K562 (cell line): ENCODE results near the gene FYB1. TPM values are rescaled to one million over a fixed set of nuclear protein-coding genes. Genes with fewer than 3 reads are reported as not detected.

Experiments
- ATF1 ChIP-seq, 2 experiments: fragments of 450-650 bp in 1 of 2; IDR thresholded peaks; 2 replicates each; pipeline ENCODE4 v1.6.1; 2016; ENCODE audit warnings: missing compliant biosample characterization in 1 of 2, missing genetic modification characterization in 1 of 2
- DIDO1 ChIP-seq: fragments of 450-650 bp; IDR thresholded peaks from 2 replicates; pipeline ENCODE4 v1.6.1; 2016; ENCODE audit warnings: low read depth, missing biosample characterization, missing genetic modification characterization
- ETV1 ChIP-seq: fragments of 450-650 bp; conservative IDR thresholded peaks from 2 replicates; pipeline ENCODE4 v1.6.1; 2016; ENCODE audit warnings: missing genetic modification characterization, control low read depth, low read depth, missing compliant biosample characterization
- FOXK1 ChIP-seq: sonication (generic); formaldehyde crosslinking; IDR thresholded peaks from 2 replicates; pipeline ENCODE4 v1.8.0; 2022; ENCODE audit warnings: missing genetic modification reagents, mild to moderate bottlenecking, borderline replicate concordance
- ILK ChIP-seq: fragments of 450-650 bp; IDR thresholded peaks from 2 replicates; pipeline ENCODE4 v1.6.1; 2016; ENCODE audit warnings: missing genetic modification characterization, low read depth, mild to moderate bottlenecking, missing compliant biosample characterization, moderate library complexity, borderline replicate concordance
- NR2C2 ChIP-seq, 2 experiments: fragments of 200-800 bp in 1 of 2; sonication (Bioruptor generic) in 1 of 2; sonication (generic) in 1 of 2; formaldehyde crosslinking in 1 of 2; IDR thresholded peaks; 2 replicates each; pipeline versions ENCODE4 v1.6.1 to v1.8.0; 2016 to 2022; ENCODE audit warnings: mild to moderate bottlenecking in 1 of 2, missing compliant biosample characterization in 1 of 2, missing genetic modification characterization in 1 of 2, missing genetic modification reagents in 1 of 2
- PCBP2 ChIP-seq: fragments of 200-400 bp; formaldehyde crosslinking; IDR thresholded peaks from 2 replicates; pipeline ENCODE4 v1.6.1; 2018; ENCODE audit warnings: low read length, low read depth, mild to moderate bottlenecking, moderate library complexity; ENCODE audit not compliant: poor library complexity, severe bottlenecking
- PHF20 ChIP-seq: fragments of 450-650 bp; IDR thresholded peaks from 2 replicates; pipeline ENCODE4 v1.6.1; 2018; ENCODE audit not compliant: partially characterized antibody
- PHF21A ChIP-seq: fragments of 450-650 bp; IDR thresholded peaks from 2 replicates; pipeline ENCODE4 v1.6.1; 2017; ENCODE audit warnings: low read depth, borderline replicate concordance
- ZC3H4 ChIP-seq: sonication (generic); formaldehyde crosslinking; IDR thresholded peaks from 2 replicates; pipeline ENCODE4 v1.9.0; 2021; ENCODE audit warnings: missing genetic modification reagents, borderline replicate concordance
- ZNF175 ChIP-seq: fragments of 200-800 bp; sonication (Bioruptor generic); IDR thresholded peaks from 2 replicates; pipeline ENCODE4 v1.6.1; 2016; ENCODE audit warnings: low read depth, mild to moderate bottlenecking, missing genetic modification characterization, missing compliant biosample characterization
- polyA plus RNA-seq, 8 experiments: library from polyadenylated mRNA; depleted of rRNA in 4 of 8; stranded (reverse) in 5 of 8; unstranded in 3 of 8; fragments of >200 nt; fragmentation: Nextera tagmentation in 2 of 8; fragmentation: Illumina TruSeq in 1 of 8; extraction: Ambion mirVana in 2 of 8; extraction: Trizol in 1 of 8; gene quantifications; 2 replicates each; pipeline versions ENCODE4 v1.2.1 to v1.2.3, GENCODE V29; 2011 to 2014; ENCODE audit warnings: inconsistent platforms in 1 of 8, missing spikeins in 1 of 8
- total RNA-seq, 7 experiments: library from RNA; depleted of rRNA in 6 of 7; stranded (reverse); fragments of >200 nt in 6 of 7; fragmentation: Illumina TruSeq in 2 of 7; extraction: Trizol in 2 of 7; gene quantifications; 2 replicates each; pipeline versions ENCODE4 v1.2.1 to v1.2.3, GENCODE V29; 2011 to 2021; ENCODE audit warnings: low replicate concordance in 1 of 7
- TF ChIP-seq, protein P1 (sequence below): fragments of 250-450 bp; sonication (Bioruptor Pico); IDR thresholded peaks from 2 replicates; pipeline ENCODE4 v1.4.0; 2020; ENCODE audit warnings: mild to moderate bottlenecking, moderate library complexity
- TF ChIP-seq, protein P2 (sequence below), 2 experiments: fragments of 450-650 bp in 1 of 2; sonication (generic) in 1 of 2; formaldehyde crosslinking in 1 of 2; IDR thresholded peaks; 2 replicates each; pipeline versions ENCODE4 v1.7.1 to v1.9.0; 2016 to 2022; ENCODE audit warnings: inconsistent platforms in 1 of 2, mild to moderate bottlenecking in 1 of 2, missing genetic modification reagents in 1 of 2

The FYB1 gene
- total and polyA plus RNA-seq, 9 of the 15 experiments (the other 6 are each of a cell fraction or from before 2014, with no cell fraction given) = 4.7 to 31.5 (median 9.7) TPM

DNA sequence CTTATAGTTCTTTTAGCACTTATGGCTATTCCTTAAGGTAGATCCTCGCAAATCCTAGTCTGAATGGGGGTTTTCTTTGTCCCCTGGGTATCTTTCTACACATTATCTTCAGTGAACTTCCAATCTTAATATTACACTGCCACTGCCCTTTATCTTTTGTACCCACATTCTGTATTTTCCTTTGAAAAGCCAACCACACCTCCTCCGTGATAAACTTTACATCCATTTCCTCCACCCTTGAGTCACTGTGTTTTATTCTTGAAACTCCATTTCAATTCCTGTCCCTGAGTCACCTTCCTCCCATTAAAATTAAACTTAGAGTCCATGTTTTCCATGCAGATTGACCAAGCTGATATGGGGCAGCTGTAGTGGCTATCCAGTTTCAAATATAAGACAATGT, 102.0 kb downstream of the FYB1 start (continued):
- no peak for TF ChIP-seq ZC3H4 (CRISPR knock-in tag)
- TF ChIP-seq, protein P1, sequence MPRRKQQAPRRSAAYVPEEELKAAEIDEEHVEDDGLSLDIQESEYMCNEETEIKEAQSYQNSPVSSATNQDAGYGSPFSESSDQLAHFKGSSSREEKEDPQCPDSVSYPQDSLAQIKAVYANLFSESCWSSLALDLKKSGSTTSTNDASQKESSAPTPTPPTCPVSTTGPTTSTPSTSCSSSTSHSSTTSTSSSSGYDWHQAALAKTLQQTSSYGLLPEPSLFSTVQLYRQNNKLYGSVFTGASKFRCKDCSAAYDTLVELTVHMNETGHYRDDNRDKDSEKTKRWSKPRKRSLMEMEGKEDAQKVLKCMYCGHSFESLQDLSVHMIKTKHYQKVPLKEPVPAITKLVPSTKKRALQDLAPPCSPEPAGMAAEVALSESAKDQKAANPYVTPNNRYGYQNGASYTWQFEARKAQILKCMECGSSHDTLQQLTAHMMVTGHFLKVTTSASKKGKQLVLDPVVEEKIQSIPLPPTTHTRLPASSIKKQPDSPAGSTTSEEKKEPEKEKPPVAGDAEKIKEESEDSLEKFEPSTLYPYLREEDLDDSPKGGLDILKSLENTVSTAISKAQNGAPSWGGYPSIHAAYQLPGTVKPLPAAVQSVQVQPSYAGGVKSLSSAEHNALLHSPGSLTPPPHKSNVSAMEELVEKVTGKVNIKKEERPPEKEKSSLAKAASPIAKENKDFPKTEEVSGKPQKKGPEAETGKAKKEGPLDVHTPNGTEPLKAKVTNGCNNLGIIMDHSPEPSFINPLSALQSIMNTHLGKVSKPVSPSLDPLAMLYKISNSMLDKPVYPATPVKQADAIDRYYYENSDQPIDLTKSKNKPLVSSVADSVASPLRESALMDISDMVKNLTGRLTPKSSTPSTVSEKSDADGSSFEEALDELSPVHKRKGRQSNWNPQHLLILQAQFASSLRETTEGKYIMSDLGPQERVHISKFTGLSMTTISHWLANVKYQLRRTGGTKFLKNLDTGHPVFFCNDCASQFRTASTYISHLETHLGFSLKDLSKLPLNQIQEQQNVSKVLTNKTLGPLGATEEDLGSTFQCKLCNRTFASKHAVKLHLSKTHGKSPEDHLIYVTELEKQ = no peak
- TF ChIP-seq ATF1 (CRISPR knock-in tag; IDR thresholded peaks at IDR 0.05) = no peak
- no peak for TF ChIP-seq ATF1 (tag; IDR thresholded peaks at IDR 0.05)
- TF ChIP-seq PHF20 = no peak
- TF ChIP-seq, protein P2, sequence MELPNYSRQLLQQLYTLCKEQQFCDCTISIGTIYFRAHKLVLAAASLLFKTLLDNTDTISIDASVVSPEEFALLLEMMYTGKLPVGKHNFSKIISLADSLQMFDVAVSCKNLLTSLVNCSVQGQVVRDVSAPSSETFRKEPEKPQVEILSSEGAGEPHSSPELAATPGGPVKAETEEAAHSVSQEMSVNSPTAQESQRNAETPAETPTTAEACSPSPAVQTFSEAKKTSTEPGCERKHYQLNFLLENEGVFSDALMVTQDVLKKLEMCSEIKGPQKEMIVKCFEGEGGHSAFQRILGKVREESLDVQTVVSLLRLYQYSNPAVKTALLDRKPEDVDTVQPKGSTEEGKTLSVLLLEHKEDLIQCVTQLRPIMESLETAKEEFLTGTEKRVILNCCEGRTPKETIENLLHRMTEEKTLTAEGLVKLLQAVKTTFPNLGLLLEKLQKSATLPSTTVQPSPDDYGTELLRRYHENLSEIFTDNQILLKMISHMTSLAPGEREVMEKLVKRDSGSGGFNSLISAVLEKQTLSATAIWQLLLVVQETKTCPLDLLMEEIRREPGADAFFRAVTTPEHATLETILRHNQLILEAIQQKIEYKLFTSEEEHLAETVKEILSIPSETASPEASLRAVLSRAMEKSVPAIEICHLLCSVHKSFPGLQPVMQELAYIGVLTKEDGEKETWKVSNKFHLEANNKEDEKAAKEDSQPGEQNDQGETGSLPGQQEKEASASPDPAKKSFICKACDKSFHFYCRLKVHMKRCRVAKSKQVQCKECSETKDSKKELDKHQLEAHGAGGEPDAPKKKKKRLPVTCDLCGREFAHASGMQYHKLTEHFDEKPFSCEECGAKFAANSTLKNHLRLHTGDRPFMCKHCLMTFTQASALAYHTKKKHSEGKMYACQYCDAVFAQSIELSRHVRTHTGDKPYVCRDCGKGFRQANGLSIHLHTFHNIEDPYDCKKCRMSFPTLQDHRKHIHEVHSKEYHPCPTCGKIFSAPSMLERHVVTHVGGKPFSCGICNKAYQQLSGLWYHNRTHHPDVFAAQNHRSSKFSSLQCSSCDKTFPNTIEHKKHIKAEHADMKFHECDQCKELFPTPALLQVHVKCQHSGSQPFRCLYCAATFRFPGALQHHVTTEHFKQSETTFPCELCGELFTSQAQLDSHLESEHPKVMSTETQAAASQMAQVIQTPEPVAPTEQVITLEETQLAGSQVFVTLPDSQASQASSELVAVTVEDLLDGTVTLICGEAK (IDR thresholded peaks at IDR 0.05) = no peak
- TF ChIP-seq, protein P2 (CRISPR knock-in tag; IDR thresholded peaks at IDR 0.05) = no peak
- no peak for TF ChIP-seq FOXK1 (CRISPR knock-in tag)
- no peak for TF ChIP-seq DIDO1 (tag)
- TF ChIP-seq ETV1 (tag) = no peak
- no peak for TF ChIP-seq PCBP2
- TF ChIP-seq ZNF175 (CRISPR knock-in tag) = no peak
- no peak for TF ChIP-seq PHF21A
- TF ChIP-seq ILK (tag) = no peak
- no peak for TF ChIP-seq NR2C2 (CRISPR knock-in tag; IDR thresholded peaks at IDR 0.05)
- no peak for TF ChIP-seq NR2C2 (tag; IDR thresholded peaks at IDR 0.05)
